K562 (cell line): Measurements from ENCODE around the gene LRRC26. TPM values are rescaled to one million over a fixed set of nuclear protein-coding genes. Genes with fewer than 3 reads are reported as not detected.

Source experiments
- ATAC-seq: fragments of 200-7000 bp; cut with Tn5 transposase; 3 replicates; pipeline ENCODE4 v1.9.1; 2020; ENCODE audit warnings: moderate library complexity
- BruUV-seq: library from RNA; stranded (reverse); fragments of 400-500 nt; replicated peaks from 2 replicates; lab custom pipeline; 2021; lab: Mats Ljungman, UMichigan
- CTCF ChIA-PET: fragments of 300-600 bp; formaldehyde crosslinking; extraction: SDS; loops from one replicate; lab custom pipeline; 2021; ENCODE audit warnings: low intra/inter-chr PET ratio; lab: Yijun Ruan, JAX
- POLR2A ChIA-PET: fragments of 300-600, 350-650 bp; sonication (Branson Sonifier 250); formaldehyde crosslinking; extraction: SDS; loops from one replicate; lab custom pipeline; 2021; ENCODE audit warnings: antibody characterized with exemption, inconsistent platforms; lab: Yijun Ruan, JAX
- DNase-seq, 4 experiments: peaks; one replicate each; pipeline versions ENCODE4 v3.0.0 to v3.0.0-alpha.2; 2011 to 2018; ENCODE audit warnings: low spot score in 3 of 4, mixed read lengths in 3 of 4; ENCODE audit errors: extremely low read depth in 1 of 4
- FAIRE-seq: peaks from 2 replicates; lab custom pipeline; 2011; peaks lifted over from hg19 to GRCh38; lab: Jason Lieb, UNC
- H2AFZ ChIP-seq: 2 replicates; pipeline ENCODE4 v1.6.0; 2011; ENCODE audit warnings: low read depth, low read length, control low read depth, inconsistent platforms
- H3K27ac ChIP-seq: fragments of 200-600 bp; 3 replicates; pipeline ENCODE4 v1.8.0; 2011; ENCODE audit warnings: low read depth, mild to moderate bottlenecking, control low read depth, inconsistent platforms, low read length, moderate library complexity, mixed read lengths; ENCODE audit errors: extremely low read depth
- H3K27me3 ChIP-seq, 2 experiments: fragments of 300-600 bp in 1 of 2; 2 replicates in 1 of 2; 3 replicates in 1 of 2; pipeline versions ENCODE4 v1.6.0 to v1.8.0; 2011; ENCODE audit warnings: inconsistent platforms in 2 of 2, low read length in 2 of 2, mild to moderate bottlenecking in 1 of 2, mixed read lengths in 1 of 2, moderate library complexity in 1 of 2; ENCODE audit not compliant: control insufficient read depth in 2 of 2, insufficient read depth in 2 of 2
- H3K36me3 ChIP-seq: fragments of 300-600 bp; 3 replicates; pipeline ENCODE4 v1.8.0; 2011; ENCODE audit warnings: mild to moderate bottlenecking, low read length, inconsistent platforms; ENCODE audit not compliant: control insufficient read depth, insufficient read depth
- H3K4me1 ChIP-seq, 2 experiments: fragments of 200-600 bp in 1 of 2; replicated peaks in 1 of 2; 2 replicates in 1 of 2; 3 replicates in 1 of 2; pipeline versions ENCODE4 v1.5.1 to v1.8.0; 2011; ENCODE audit warnings: inconsistent platforms in 2 of 2, low read length in 2 of 2, mild to moderate bottlenecking in 1 of 2, mixed read lengths in 1 of 2, moderate library complexity in 1 of 2; ENCODE audit not compliant: control insufficient read depth in 2 of 2, insufficient read depth in 2 of 2
- H3K4me2 ChIP-seq: 2 replicates; pipeline ENCODE4 v1.6.1; 2011; ENCODE audit warnings: low read length, control low read depth, inconsistent platforms, mixed read lengths; ENCODE audit not compliant: insufficient read depth
- H3K4me3 ChIP-seq: fragments of 200-600 bp; sonication (generic), shearing (Covaris generic); 2 replicates; pipeline ENCODE4 v1.5.1; 2016; ENCODE audit warnings: control low read depth, inconsistent platforms
- H3K79me2 ChIP-seq: fragments of 200-600 bp; 3 replicates; pipeline ENCODE4 v1.8.0; 2011; ENCODE audit warnings: low read length, inconsistent platforms; ENCODE audit not compliant: control insufficient read depth, insufficient read depth
- H3K9ac ChIP-seq, 2 experiments: 2 replicates each; pipeline versions ENCODE4 v1.6.0 to v1.6.1; 2011; ENCODE audit warnings: low read depth in 2 of 2, low read length in 2 of 2, control low read depth in 1 of 2, inconsistent platforms in 1 of 2, mild to moderate bottlenecking in 1 of 2, mixed read lengths in 1 of 2; ENCODE audit not compliant: insufficient read depth in 1 of 2
- H3K9me1 ChIP-seq: one replicate; pipeline ENCODE4 v1.6.0; 2011; ENCODE audit warnings: inconsistent platforms, mild to moderate bottlenecking, low read length, moderate library complexity; ENCODE audit not compliant: control insufficient read depth, insufficient read depth
- H3K9me3 ChIP-seq: replicated peaks from 2 replicates; pipeline ENCODE4 v1.5.1; 2011; ENCODE audit warnings: low read depth, low read length, inconsistent platforms; ENCODE audit not compliant: control insufficient read depth, insufficient read depth
- H4K20me1 ChIP-seq: replicated peaks from 2 replicates; pipeline ENCODE4 v1.6.1; 2011; ENCODE audit warnings: low read length, inconsistent platforms, mixed read lengths; ENCODE audit not compliant: control insufficient read depth, insufficient read depth
- ELK3 ChIP-seq: fragments of 450-650 bp; formaldehyde crosslinking; IDR thresholded peaks from 2 replicates; pipeline ENCODE4 v1.4.0; 2020; ENCODE audit warnings: mild to moderate bottlenecking
- HLTF ChIP-seq: fragments of 450-650 bp; IDR thresholded peaks from 2 replicates; pipeline ENCODE4 v1.6.1; 2016
- KLF10 ChIP-seq: fragments of 250-450 bp; sonication (Bioruptor Pico); IDR thresholded peaks from 2 replicates; pipeline ENCODE4 v1.6.1; 2021; ENCODE audit warnings: matching md5 sums
- NCOA2 ChIP-seq, 2 experiments: fragments of 450-650 bp; IDR thresholded peaks; 2 replicates each; pipeline ENCODE4 v1.6.1; 2018; ENCODE audit warnings: mild to moderate bottlenecking in 2 of 2, moderate library complexity in 1 of 2; ENCODE audit not compliant: partially characterized antibody in 2 of 2
- TEAD2 ChIP-seq: fragments of 450-650 bp; IDR thresholded peaks from 2 replicates; pipeline ENCODE4 v1.6.1; 2016; ENCODE audit warnings: missing genetic modification characterization, control low read depth, missing compliant biosample characterization
- TFAM ChIP-seq: fragments of 250-450 bp; sonication (Bioruptor Pico); conservative IDR thresholded peaks from 2 replicates; pipeline ENCODE4 v1.5.0; 2021; ENCODE audit warnings: mild to moderate bottlenecking, moderate library complexity
- ZNF436 ChIP-seq: fragments of 250-450, 450-650 bp; sonication (Bioruptor Pico); formaldehyde crosslinking; IDR thresholded peaks from 2 replicates; pipeline ENCODE4 v1.7.0; 2020; ENCODE audit warnings: mild to moderate bottlenecking
- WGBS: fragments of 100-300 bp; shearing (Covaris generic); methylation state at CpG from one replicate; pipeline ENCODE4 v1.1.6; 2016; ENCODE audit warnings: low coverage, mixed read lengths; ENCODE audit not compliant: insufficient coverage; ENCODE audit errors: missing lambda C conversion rate; 5-methylcytosine and 5-hydroxymethylcytosine counted together
- in situ Hi-C: fragments of 300-500 bp; cut with MboI; formaldehyde crosslinking; loops from 4 replicates; pipeline ENCODE4 v1.15.0; 2018; ENCODE audit warnings: inconsistent platforms, mixed read lengths
- intact Hi-C: fragments of 100-400 bp; cut with micrococcal nuclease; formaldehyde crosslinking; loops from 2 replicates; pipeline ENCODE4 v1.14.2; 2022
- polyA plus RNA-seq, 8 experiments: library from polyadenylated mRNA; depleted of rRNA in 4 of 8; stranded (reverse) in 5 of 8; unstranded in 3 of 8; fragments of >200 nt; fragmentation: Nextera tagmentation in 2 of 8; fragmentation: Illumina TruSeq in 1 of 8; extraction: Ambion mirVana in 2 of 8; extraction: Trizol in 1 of 8; gene quantifications; 2 replicates each; pipeline versions ENCODE4 v1.2.1 to v1.2.3, GENCODE V29; 2011 to 2014; ENCODE audit warnings: inconsistent platforms in 1 of 8, missing spikeins in 1 of 8
- total RNA-seq, 7 experiments: library from RNA; depleted of rRNA in 6 of 7; stranded (reverse); fragments of >200 nt in 6 of 7; fragmentation: Illumina TruSeq in 2 of 7; extraction: Trizol in 2 of 7; gene quantifications; 2 replicates each; pipeline versions ENCODE4 v1.2.1 to v1.2.3, GENCODE V29; 2011 to 2021; ENCODE audit warnings: low replicate concordance in 1 of 7

The LRRC26 gene
- total and polyA plus RNA-seq, 9 of the 15 experiments (the other 6 are each of a cell fraction or from before 2014, with no cell fraction given), result not detected

GRCh38 chr9:137170486-137171148 is 766 bp upstream of the LRRC26 start:
- no peak overlapping the region for H3K4me2 ChIP-seq
- ATAC-seq, result no peak
- BruUV-seq, result no TSS peak
- in situ Hi-C loops (no loop called here), intact Hi-C loops (no loop called here)
- no peaks in the 10 kb centered on the region for H3K36me3 ChIP-seq
- H3K9ac ChIP-seq, result 0 out of 4 replicates have a peak overlapping the region, but pooled peaks of 1 of the 2 experiments have one; percentile 45
- no peaks in the 10 kb centered on the region for H3K9me3 ChIP-seq
- ChIA-PET POLR2A (interaction anchor here (0.6 to 1.1 kb wide), 6 partner anchors 10 to 129 kb away, joined by 3 to 4 read pairs (median 4); partner anchors contain the start of gene TUBB4B), CTCF (no interaction called here)
- peaks cover 26 to 40% of the 10 kb centered on the region in 2 experiments; a peak in 4 of 5 replicates for H3K27me3 ChIP-seq
- no peak overlapping the region for H3K27ac ChIP-seq
- peaks cover 3% of the 10 kb centered on the region; the same call in 1 of the 2 replicates for H4K20me1 ChIP-seq
- no peaks in the 10 kb centered on the region for H3K9me1 ChIP-seq
- H3K4me3 ChIP-seq, result no peak overlapping the region
- H3K4me1 ChIP-seq, result peaks cover 0 to 97% of the 10 kb centered on the region in 2 experiments; a peak in 2 of 5 replicates
- no peak for DNase-seq
- no peak overlapping the region for H2AFZ ChIP-seq
- TF ChIP-seq KLF10 (CRISPR knock-in tag) (no peak), ELK3 (CRISPR knock-in tag) (no peak), TEAD2 (tag) (no peak), ZNF436 (CRISPR knock-in tag) (no peak), NCOA2 (IDR thresholded peaks at IDR 0.05; ENCODE audit: partially characterized antibody in 2 of 2) (no peak), HLTF (no peak), TFAM (CRISPR knock-in tag) (no peak)
- 18% methylated on average over 13 of the region's 14 CpGs for WGBS
- H3K79me2 ChIP-seq, result no peaks in the 10 kb centered on the region
- FAIRE-seq, result no peak
